IPS-20b (cell line): Measurements from ENCODE around the gene LHCGR.

Experiments
- H3K27ac ChIP-seq: one replicate; pipeline ENCODE4 v1.5.1; 2013; ENCODE audit warnings: low read length
- H3K27me3 ChIP-seq: 2 replicates; pipeline ENCODE4 v1.6.1; 2013; ENCODE audit warnings: mild to moderate bottlenecking, low read length, inconsistent platforms; ENCODE audit not compliant: insufficient read depth
- H3K36me3 ChIP-seq: 2 replicates; pipeline ENCODE4 v1.6.1; 2013; ENCODE audit warnings: low read depth, mild to moderate bottlenecking, inconsistent platforms, low read length, moderate library complexity; ENCODE audit not compliant: insufficient read depth
- H3K4me1 ChIP-seq: 2 replicates; pipeline ENCODE4 v1.6.1; 2013; ENCODE audit warnings: mild to moderate bottlenecking, control low read depth, inconsistent platforms, low read length, moderate library complexity; ENCODE audit not compliant: insufficient read depth
- H3K4me3 ChIP-seq: 2 replicates; pipeline ENCODE4 v1.5.1; 2013; ENCODE audit warnings: mild to moderate bottlenecking, low read length, inconsistent platforms
- H3K9ac ChIP-seq: 2 replicates; pipeline ENCODE4 v1.6.1; 2013; ENCODE audit warnings: low read depth, mild to moderate bottlenecking, inconsistent platforms, low read length, moderate library complexity
- H3K9me3 ChIP-seq: 2 replicates; pipeline ENCODE4 v1.6.1; 2013; ENCODE audit warnings: mild to moderate bottlenecking, low read depth, low read length, inconsistent platforms; ENCODE audit not compliant: insufficient read depth

Gene LHCGR

DNA sequence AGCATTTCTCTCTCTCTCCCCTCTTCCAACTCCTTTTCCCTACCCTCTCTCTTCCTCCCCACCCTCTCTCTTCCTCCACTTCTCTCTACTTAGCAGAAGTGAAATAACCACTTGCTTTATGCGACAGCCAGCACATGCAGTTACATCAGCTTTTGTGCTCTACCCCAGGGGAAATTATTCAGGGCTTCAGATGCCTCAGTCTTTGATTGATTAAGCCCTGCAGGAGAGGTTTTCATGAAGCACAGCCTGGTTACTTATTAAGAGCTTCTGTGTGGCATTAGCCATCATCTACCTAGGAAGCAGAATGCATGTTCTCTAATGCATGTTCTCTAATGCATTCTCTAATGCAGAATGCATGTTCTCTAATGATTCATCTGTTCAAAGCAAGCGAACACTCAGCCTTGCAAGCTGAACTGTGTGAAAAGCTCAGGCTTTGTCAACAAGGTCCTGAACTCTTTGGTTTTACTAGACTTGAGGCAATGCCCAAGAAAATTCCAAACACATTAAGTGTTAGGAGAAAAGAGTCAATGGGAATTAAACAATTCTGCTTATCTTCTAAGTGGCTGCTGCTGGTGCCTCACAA lies 56.1 kb downstream of the LHCGR start:
- Histone ChIP-seq H3K9me3 (no peaks in the 10 kb centered on the region), H3K4me1 (peaks cover 21% of the 10 kb centered on the region), H3K4me3 (no peak overlapping the region), H3K9ac (no peak overlapping the region), H3K27me3 (no peaks in the 10 kb centered on the region), H3K36me3 (no peaks in the 10 kb centered on the region), H3K27ac (no peak overlapping the region)

DNA sequence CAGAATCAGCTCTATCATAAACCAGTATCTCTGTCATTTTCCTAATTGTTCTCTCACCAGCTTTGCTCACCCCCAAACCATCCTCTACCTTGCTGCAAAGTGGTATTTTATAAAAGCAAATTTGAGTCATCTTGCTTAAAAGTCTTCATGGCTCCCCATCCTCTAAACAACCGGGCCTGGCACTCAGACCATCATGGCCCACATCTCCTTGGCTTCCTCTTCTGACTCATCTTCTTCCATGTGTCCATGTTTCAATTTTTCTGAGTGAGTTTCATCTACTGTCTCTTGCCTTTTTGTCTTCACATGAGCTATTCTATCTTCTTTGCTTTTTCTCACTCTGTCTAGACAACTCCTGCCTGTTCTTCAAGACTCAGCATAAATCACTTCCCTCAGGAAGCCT lies 58.6 kb downstream of the LHCGR start:
- no peaks in the 10 kb centered on the region for H3K9me3 ChIP-seq
- H3K4me3 ChIP-seq = no peak overlapping the region
- no peak overlapping the region for H3K27ac ChIP-seq
- no peaks in the 10 kb centered on the region for H3K27me3 ChIP-seq
- peaks cover 47% of the 10 kb centered on the region for H3K4me1 ChIP-seq
- H3K36me3 ChIP-seq = no peaks in the 10 kb centered on the region
- no peak overlapping the region for H3K9ac ChIP-seq

DNA sequence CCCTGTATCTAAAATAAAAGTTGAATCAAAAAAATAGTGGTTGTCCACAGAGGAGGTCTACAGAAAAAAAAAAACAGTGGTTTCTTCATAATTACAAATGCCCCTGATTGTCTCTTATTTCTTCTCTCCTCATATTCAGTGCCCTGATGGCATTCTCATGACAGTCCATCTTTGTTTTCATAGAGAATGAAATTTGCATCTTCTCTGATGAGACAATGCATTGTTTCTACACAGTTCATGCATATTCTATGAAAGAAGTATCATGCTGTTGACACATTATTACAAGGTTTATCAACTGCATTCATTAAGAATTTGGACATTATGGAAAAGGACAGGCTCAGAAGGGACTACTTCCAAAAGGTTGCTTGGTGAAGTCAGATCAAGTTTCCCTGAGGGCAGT lies 59.5 kb downstream of the LHCGR start:
- H3K9ac ChIP-seq = no peak overlapping the region
- H3K4me1 ChIP-seq = peaks cover 48% of the 10 kb centered on the region
- H3K36me3 ChIP-seq = no peaks in the 10 kb centered on the region
- no peak overlapping the region for H3K27ac ChIP-seq
- H3K27me3 ChIP-seq = no peaks in the 10 kb centered on the region
- no peak overlapping the region for H3K4me3 ChIP-seq
- H3K9me3 ChIP-seq = no peaks in the 10 kb centered on the region

DNA sequence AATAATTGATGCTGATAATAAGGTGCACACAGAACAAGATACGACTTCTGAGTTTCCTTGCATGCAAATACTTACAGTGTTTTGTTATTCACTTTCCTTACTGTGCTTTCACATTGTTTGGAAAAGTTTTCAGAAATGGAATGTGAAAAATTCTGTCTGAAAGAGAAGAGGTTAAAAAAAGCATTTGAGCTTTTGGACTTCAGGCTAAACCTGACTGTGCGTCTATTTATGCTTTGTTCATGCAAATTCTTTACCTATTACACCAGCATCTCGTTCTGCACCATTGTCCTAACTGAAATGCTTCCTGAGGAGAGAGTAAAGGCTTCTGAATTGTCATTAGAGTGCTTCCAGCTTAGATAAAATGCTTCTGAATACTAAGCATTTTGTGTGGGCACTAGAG lies 61.4 kb downstream of the LHCGR start:
- 0 out of 2 replicates have a peak overlapping the region, but pooled peaks have one; percentile 10 for H3K9ac ChIP-seq
- H3K27me3 ChIP-seq = no peaks in the 10 kb centered on the region
- H3K9me3 ChIP-seq = no peaks in the 10 kb centered on the region
- no peaks in the 10 kb centered on the region for H3K36me3 ChIP-seq
- H3K27ac ChIP-seq = no peak overlapping the region
- H3K4me3 ChIP-seq = no peak overlapping the region; the same call in 1 of the 2 replicates
- peaks cover 45% of the 10 kb centered on the region for H3K4me1 ChIP-seq

DNA sequence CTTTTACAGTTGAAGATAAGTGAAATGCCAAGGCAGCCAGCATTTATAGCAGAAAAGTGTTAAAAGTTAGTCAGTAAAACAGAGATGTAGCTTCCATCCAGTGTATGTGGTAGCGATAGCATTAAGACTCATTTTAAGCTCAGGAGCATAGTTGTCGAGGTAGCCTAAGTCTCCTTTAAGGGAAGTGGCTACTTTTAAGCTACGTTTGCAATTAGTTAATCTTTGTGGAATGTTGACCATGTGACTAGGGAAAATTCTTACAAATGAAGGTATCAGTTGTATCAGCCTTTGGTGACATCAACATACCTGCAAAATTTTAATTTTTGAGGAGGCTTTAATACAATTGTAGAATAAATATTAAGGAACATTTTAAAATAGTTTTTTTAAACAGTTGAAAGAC lies 61.9 kb downstream of the LHCGR start:
- Histone ChIP-seq H3K4me1 (peaks cover 43% of the 10 kb centered on the region), H3K4me3 (no peak overlapping the region; the same call in 1 of the 2 replicates), H3K36me3 (no peaks in the 10 kb centered on the region), H3K9ac (0 out of 2 replicates have a peak overlapping the region, but pooled peaks have one; percentile 10), H3K27ac (no peak overlapping the region), H3K9me3 (no peaks in the 10 kb centered on the region), H3K27me3 (no peaks in the 10 kb centered on the region)

DNA sequence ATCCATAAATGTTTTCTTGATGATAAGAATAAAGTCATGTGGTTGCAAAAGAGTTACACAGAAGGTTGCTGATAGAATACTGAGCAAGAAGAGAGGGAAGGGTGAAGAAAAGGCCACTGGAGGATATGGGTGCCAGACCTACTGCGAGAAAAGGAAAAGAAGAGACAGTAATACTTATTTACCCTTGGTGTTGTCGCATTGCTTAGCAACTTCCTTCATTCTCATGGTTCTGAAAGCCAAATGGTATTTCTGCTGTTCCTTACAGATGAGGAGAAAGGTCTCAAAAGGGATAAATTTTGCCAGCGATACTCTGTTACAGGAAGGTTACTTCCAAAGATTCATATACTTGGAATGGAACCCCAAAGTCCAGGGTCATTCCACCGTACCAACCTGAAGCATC lies 62.5 kb downstream of the LHCGR start:
- H3K9me3 ChIP-seq = no peaks in the 10 kb centered on the region
- H3K27ac ChIP-seq = no peak overlapping the region
- H3K4me3 ChIP-seq = no peak overlapping the region
- H3K36me3 ChIP-seq = no peaks in the 10 kb centered on the region
- H3K4me1 ChIP-seq = peaks cover 43% of the 10 kb centered on the region
- no peaks in the 10 kb centered on the region for H3K27me3 ChIP-seq
- no peak overlapping the region for H3K9ac ChIP-seq

DNA sequence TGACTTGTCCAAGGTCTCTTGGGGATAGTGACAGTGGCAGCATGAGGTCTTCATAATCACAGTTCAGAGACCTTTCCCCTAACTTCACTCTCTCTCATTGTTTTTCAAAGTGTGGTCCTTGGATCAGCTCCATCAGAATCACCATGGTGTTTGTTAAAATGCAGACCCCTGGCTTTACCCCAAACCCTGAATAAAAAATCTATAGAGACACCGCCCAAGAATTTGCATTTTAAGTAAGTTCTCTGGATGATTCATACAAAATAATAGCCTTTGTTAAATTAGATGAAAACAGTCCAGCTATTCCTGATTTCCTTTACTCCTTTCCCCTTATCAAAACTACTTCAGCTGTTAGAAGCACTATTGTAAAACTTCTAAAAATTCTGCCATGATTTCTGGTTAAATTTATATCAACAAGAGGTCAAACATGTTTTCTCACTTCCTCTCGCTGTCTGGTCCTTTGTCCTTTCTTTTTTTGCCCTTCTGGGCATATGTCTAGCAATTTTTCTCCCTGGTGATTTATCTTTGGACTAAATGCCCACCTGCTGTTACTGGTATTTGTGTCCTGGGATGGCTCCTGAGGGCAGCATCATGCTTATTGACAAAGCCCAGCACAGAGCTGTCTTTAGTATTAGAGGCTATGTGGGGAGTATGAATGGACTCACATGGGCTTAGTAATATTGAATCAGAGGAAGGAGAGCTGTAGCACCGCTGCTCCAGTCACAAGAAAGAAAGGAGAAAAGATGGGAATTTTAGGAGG lies 63.4 kb downstream of the LHCGR start:
- H3K27ac ChIP-seq = no peak overlapping the region
- no peaks in the 10 kb centered on the region for H3K27me3 ChIP-seq
- no peak overlapping the region for H3K9ac ChIP-seq
- no peak overlapping the region for H3K4me3 ChIP-seq
- no peaks in the 10 kb centered on the region for H3K9me3 ChIP-seq
- no peaks in the 10 kb centered on the region for H3K36me3 ChIP-seq
- H3K4me1 ChIP-seq = peaks cover 43% of the 10 kb centered on the region

DNA sequence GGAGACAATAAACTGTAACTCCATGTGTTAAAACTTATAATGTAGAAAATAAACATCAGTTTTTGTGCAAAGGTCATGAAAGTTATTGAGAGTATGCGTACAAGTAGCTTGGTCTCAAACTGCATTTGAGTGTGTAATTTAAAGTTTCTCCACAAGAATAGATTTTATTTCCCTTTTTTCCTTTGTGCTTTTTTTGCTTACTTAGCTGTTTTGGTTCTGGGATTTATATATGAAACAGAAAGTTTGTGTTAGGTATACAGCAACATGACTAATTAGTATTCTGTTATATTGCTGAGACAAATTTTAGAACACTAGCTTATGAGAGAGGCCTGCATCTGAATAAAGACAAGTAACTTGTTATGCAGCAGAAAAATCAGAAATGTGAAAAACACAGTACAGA lies 70.4 kb downstream of the LHCGR start:
- no peak overlapping the region for H3K9ac ChIP-seq
- H3K27me3 ChIP-seq = no peaks in the 10 kb centered on the region
- H3K36me3 ChIP-seq = no peaks in the 10 kb centered on the region
- H3K4me1 ChIP-seq = no peaks in the 10 kb centered on the region
- H3K9me3 ChIP-seq = no peaks in the 10 kb centered on the region
- no peak overlapping the region for H3K4me3 ChIP-seq
- no peak overlapping the region for H3K27ac ChIP-seq

DNA sequence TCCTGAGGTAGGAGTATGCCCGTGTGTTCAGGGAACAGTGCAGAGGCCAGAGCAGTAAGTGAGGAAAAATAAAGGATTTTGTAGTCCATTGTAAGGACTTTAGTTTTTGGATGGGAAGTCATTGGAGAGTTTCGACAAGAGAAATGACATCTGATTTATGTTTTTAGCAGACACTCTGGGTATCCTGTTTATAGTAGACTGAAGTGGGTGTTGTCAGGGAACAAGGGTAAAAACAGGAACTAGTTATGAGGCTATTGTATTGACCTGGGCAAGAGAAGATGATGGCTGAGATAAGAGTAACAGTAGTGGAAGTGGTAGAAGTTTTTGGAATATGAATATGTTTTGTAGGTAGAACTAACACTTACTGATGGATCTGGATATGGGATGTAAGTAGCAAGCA lies 78.1 kb downstream of the LHCGR start:
- H3K36me3 ChIP-seq = no peaks in the 10 kb centered on the region
- no peaks in the 10 kb centered on the region for H3K27me3 ChIP-seq
- H3K9ac ChIP-seq = no peak overlapping the region
- 0 out of 2 replicates have a peak, but pooled peaks cover 3% of the 10 kb centered on the region for H3K9me3 ChIP-seq
- H3K4me1 ChIP-seq = no peaks in the 10 kb centered on the region
- no peak overlapping the region for H3K4me3 ChIP-seq
- H3K27ac ChIP-seq = no peak overlapping the region

DNA sequence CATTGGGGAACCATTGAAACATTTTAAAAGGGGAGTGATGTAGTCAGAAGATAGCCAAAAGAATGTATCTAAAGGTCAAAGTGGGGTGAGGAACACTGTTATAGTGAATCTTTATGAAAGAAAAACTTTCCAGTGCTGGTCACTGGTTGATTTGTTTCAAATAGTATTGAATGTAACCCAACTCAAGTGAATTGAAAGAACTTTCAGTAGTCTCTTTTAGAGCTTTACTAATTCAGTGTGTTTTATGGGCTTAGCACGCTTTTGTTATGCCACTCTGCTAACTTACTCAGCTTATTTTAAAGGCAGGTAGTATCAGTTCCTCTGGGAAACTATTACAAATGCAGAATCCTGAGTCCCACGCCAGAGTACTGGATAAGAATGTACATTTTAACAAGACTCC lies 80.6 kb downstream of the LHCGR start:
- H3K27ac ChIP-seq = no peak overlapping the region
- no peaks in the 10 kb centered on the region for H3K4me1 ChIP-seq
- no peaks in the 10 kb centered on the region for H3K27me3 ChIP-seq
- no peak overlapping the region for H3K4me3 ChIP-seq
- no peaks in the 10 kb centered on the region for H3K36me3 ChIP-seq
- 0 out of 2 replicates have a peak, but pooled peaks cover 3% of the 10 kb centered on the region for H3K9me3 ChIP-seq
- no peak overlapping the region for H3K9ac ChIP-seq

DNA sequence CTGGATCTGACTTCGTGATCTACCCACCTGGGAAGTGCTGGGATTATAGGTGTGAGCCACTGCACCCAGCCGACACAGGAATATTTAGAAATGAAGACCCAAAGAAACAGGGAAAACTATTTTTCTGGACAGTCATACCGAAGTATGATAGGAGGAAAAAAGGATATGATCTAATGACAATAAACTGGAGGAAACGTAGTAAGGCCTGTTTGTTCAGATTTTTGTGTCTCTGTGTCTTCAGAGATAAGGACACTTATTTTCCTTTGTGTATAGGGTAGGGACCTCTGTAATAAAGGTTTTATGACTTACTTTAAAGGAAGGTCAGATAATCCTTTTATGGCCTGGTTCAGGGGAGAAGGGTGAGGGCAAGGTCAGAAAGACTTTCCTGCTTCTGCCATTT lies 81.9 kb downstream of the LHCGR start:
- Histone ChIP-seq H3K9ac (no peak overlapping the region), H3K4me1 (no peaks in the 10 kb centered on the region), H3K36me3 (no peaks in the 10 kb centered on the region), H3K4me3 (no peak overlapping the region), H3K27ac (no peak overlapping the region), H3K9me3 (0 out of 2 replicates have a peak, but pooled peaks cover 3% of the 10 kb centered on the region), H3K27me3 (no peaks in the 10 kb centered on the region)

DNA sequence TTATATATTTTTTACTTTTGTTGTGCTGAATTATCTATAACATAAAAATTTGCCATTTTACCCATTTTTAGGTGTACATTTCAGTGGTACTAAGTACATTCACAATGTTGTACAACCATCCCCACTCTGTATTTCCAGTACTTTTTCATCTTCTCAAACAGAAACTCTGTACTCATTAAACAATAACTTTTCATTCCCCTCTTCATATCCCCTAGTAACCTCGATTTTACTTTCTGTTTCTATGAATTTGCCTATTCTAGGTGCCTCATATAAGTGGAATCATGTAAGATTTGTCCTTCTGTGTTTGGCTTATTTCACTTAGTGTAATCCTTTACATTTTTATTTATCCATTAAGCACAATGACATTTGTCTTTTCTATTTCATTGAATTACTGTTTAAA lies 86.5 kb downstream of the LHCGR start:
- 0 out of 2 replicates have a peak, but pooled peaks cover 3% of the 10 kb centered on the region for H3K9me3 ChIP-seq
- H3K4me3 ChIP-seq = no peak overlapping the region
- H3K27ac ChIP-seq = no peak overlapping the region
- H3K9ac ChIP-seq = no peak overlapping the region
- no peaks in the 10 kb centered on the region for H3K27me3 ChIP-seq
- no peaks in the 10 kb centered on the region for H3K4me1 ChIP-seq
- no peaks in the 10 kb centered on the region for H3K36me3 ChIP-seq
